Measurements from ENCODE around the gene AGBL4.
A peak's percentile ranks its signal among the peaks of the same experiment; 100 is the strongest.

AGBL4 gene

GRCh38 chr1:48681476-48682305, 1342.1 kb downstream of the AGBL4 start:
- no peak for DNase-seq (ENCODE audit: low read depth in 2 of 2)

- DNase-seq (ENCODE audit: low read depth in 2 of 2), result no peak
Measured at GRCh38 chr1:48680411-48681035, 1343.2 kb downstream of the AGBL4 start.

GRCh38 chr1:48679859-48680258, 1343.9 kb downstream of the AGBL4 start:
- DNase-seq (ENCODE audit: low read depth in 2 of 2), result no peak

GRCh38 chr1:48678710-48679505, 1344.8 kb downstream of the AGBL4 start:
- no peak for DNase-seq (ENCODE audit: low read depth in 2 of 2)

- peak in 1 of 2 experiments; percentile 32 for DNase-seq (ENCODE audit: low read depth in 2 of 2)
Measured at GRCh38 chr1:48677306-48678287, 1346.2 kb downstream of the AGBL4 start.

GRCh38 chr1:48676822-48677221, 1346.9 kb downstream of the AGBL4 start:
- DNase-seq (ENCODE audit: low read depth in 2 of 2), result no peak

- no peak for DNase-seq (ENCODE audit: low read depth in 2 of 2)
Measured at GRCh38 chr1:48676376-48676775, 1347.4 kb downstream of the AGBL4 start.

- no peak for DNase-seq (ENCODE audit: low read depth in 2 of 2)
Measured at GRCh38 chr1:48675251-48675650, 1348.5 kb downstream of the AGBL4 start.

- DNase-seq (ENCODE audit: low read depth in 2 of 2), result no peak
Measured at GRCh38 chr1:48674641-48675040, 1349.1 kb downstream of the AGBL4 start.

- DNase-seq (ENCODE audit: low read depth in 2 of 2), result no peak
Measured at GRCh38 chr1:48673332-48674105, 1350.2 kb downstream of the AGBL4 start.

- no peak for DNase-seq (ENCODE audit: low read depth in 2 of 2)
Measured at GRCh38 chr1:48671578-48671977, 1352.2 kb downstream of the AGBL4 start.

GRCh38 chr1:48670234-48671020, 1353.3 kb downstream of the AGBL4 start:
- DNase-seq (ENCODE audit: low read depth in 2 of 2), result no peak

- no peak for DNase-seq (ENCODE audit: low read depth in 2 of 2)
Measured at GRCh38 chr1:48668339-48668738, 1355.4 kb downstream of the AGBL4 start.

GRCh38 chr1:48667782-48668181, 1356.0 kb downstream of the AGBL4 start:
- DNase-seq (ENCODE audit: low read depth in 2 of 2), result no peak

- DNase-seq (ENCODE audit: low read depth in 2 of 2), result no peak
Measured at GRCh38 chr1:48665708-48666407, 1357.9 kb downstream of the AGBL4 start.

GRCh38 chr1:48661726-48662463, 1361.9 kb downstream of the AGBL4 start:
- no peak for DNase-seq (ENCODE audit: low read depth in 2 of 2)

- DNase-seq (ENCODE audit: low read depth in 2 of 2), result no peak
Measured at GRCh38 chr1:48659801-48660200, 1364.0 kb downstream of the AGBL4 start.

- DNase-seq (ENCODE audit: low read depth in 2 of 2), result no peak
Measured at GRCh38 chr1:48657413-48657812, 1366.3 kb downstream of the AGBL4 start.

All from stimulated activated CD4-positive, alpha-beta T cell treated with anti-CD3 and anti-CD28 coated beads, Interleukin-12 subunit alpha, Interleukin-12 subunit beta, amount 100 ng/mL, for 24 hours (primary cell).